ENCODE data around the gene EXOC1. TPM values are rescaled to one million over a fixed set of nuclear protein-coding genes. Genes with fewer than 3 reads are reported as not detected.
"Not testable (repeated sequence)": the region's sequence is repeated elsewhere in the genome, so short reads cannot be mapped to it uniquely, and the experiment has no call there.

EXOC1 gene
- total RNA-seq, 1 donor: 56.7 TPM

DNA sequence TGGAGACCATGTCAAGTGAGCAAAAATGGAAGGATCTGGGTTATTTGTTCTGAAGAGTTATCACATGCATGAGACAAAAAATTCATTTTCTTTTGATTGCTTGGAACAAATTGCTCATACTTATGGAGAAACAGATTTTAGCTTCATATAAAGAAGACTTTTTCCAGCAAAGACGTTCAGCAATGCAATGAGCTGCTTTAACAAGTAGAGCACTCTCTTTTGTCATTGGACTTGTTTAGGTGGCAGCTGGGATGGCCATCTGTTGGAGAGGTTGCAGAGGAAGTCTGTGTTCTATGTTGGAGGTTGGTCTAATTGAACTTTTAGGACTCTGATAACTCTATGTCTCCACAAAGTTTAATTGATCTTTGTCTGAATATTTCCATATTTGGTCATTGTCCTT is 75.4 kb downstream of the EXOC1 start:
- DNase-seq (ENCODE audit: low read depth): no peak
- TF ChIP-seq, protein P1, sequence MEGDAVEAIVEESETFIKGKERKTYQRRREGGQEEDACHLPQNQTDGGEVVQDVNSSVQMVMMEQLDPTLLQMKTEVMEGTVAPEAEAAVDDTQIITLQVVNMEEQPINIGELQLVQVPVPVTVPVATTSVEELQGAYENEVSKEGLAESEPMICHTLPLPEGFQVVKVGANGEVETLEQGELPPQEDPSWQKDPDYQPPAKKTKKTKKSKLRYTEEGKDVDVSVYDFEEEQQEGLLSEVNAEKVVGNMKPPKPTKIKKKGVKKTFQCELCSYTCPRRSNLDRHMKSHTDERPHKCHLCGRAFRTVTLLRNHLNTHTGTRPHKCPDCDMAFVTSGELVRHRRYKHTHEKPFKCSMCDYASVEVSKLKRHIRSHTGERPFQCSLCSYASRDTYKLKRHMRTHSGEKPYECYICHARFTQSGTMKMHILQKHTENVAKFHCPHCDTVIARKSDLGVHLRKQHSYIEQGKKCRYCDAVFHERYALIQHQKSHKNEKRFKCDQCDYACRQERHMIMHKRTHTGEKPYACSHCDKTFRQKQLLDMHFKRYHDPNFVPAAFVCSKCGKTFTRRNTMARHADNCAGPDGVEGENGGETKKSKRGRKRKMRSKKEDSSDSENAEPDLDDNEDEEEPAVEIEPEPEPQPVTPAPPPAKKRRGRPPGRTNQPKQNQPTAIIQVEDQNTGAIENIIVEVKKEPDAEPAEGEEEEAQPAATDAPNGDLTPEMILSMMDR (IDR thresholded peaks at IDR 0.05; ENCODE audit: insufficient read depth, low read length): no peak
- H3K4me3 ChIP-seq (ENCODE audit: low read depth, low read length): no peak overlapping the region

DNA sequence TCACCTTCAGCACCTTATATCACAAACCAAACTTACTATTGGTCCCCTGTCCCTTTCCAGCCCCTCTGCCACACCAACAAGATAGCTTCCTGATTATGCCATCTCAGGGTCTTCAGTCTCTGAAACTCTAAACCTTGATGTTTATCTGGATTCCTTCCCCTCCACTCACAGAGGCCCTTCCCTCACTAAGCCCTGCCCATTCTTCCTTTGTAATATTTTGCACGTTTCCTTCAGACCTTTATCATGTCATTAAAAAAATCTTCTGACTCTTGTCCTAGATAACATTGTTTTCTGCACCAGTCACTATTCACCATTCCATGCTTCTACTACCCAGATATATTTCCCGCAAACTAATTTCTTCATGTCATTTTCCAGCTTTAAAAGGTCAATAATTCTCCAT is 77.6 kb downstream of the EXOC1 start:
- TF ChIP-seq, protein P1 (IDR thresholded peaks at IDR 0.05; ENCODE audit: insufficient read depth, low read length): no peak
- no peak for DNase-seq (ENCODE audit: low read depth)
- no peak overlapping the region for H3K4me3 ChIP-seq (ENCODE audit: low read depth, low read length)

DNA sequence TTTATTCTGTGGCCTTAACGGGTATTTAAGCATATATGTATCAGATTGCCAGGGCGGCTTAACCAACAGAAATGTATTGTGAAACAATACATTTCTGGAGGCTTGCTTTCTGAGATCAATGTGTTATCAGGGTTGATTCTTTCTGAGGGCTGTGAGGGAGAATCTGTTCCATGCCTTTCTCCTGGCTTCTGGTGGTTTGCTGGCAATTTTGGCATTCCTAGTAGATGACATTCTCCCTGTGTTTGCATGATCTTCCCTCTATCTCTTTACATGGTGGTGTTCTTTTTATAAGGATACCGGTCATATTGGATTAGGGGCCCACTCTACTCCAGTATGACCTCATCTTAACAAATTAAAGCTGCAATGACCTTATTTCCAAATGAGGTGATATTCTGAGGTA is 78.4 kb downstream of the EXOC1 start:
- TF ChIP-seq, protein P1 (IDR thresholded peaks at IDR 0.05; ENCODE audit: insufficient read depth, low read length): no peak
- H3K4me3 ChIP-seq (ENCODE audit: low read depth, low read length): no peak overlapping the region
- peak; percentile 41 for DNase-seq (ENCODE audit: low read depth)

DNA sequence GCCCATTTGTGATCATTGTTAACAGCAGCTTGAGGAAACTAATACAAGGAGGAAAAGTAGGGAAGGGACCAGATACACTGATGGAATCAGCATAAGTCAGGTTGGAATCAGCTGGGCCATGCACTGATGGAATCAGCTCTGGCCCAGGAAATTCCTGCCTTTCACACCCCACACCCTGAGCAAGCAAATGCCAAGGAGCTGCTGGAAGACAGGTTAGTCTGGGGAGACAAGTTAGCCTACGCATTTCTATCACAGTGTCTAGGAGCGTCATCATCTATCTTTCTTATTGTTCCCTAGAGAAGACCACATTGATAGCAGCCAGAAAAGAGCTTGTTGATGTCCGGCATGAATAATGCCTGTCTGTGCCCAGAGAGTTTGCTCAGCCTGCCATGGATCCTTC is 79.1 kb downstream of the EXOC1 start:
- no peak overlapping the region for H3K4me3 ChIP-seq (ENCODE audit: low read depth, low read length)
- TF ChIP-seq, protein P1 (IDR thresholded peaks at IDR 0.05; ENCODE audit: insufficient read depth, low read length): no peak
- no peak for DNase-seq (ENCODE audit: low read depth)

DNA sequence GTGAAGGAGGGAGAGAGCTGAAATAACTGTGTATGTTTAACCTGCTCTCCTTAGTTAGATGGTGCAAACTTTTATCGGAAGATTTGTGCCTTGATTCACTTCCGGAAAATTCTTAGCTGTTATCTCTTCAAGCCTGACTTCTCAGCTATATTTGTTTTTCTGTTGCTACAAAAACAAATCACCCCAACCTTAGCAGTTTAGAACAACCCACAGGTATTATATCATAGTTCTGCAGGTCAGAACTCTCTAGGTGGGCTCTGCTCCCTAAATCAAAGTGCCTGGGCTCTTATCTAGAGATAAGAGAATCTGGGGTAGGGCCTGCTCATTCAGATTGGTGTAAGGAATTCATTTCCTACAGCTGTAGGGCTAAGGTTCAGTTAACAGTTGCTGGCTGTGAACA is 80.2 kb downstream of the EXOC1 start:
- no peak for DNase-seq (ENCODE audit: low read depth)

DNA sequence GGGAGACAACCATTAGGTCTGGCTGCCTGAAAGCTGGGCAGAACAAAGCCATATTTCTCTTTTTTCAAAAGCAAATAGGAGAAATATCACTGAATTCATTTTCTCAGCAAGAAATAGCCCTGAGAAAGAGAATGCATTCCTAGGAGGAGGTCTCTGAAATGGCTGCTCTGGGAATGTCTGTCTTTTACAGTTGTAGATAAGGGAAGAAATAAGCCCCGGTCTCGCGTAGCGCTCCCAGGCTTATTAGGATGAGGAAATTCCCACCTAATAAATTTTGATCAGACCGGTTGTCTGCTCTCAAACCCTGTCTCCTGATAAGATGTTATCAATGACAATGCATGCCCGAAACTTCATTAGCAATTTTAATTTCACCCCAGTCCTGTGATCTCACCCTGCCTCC is 82.5 kb downstream of the EXOC1 start:
- DNase-seq (ENCODE audit: low read depth); H3K4me3 ChIP-seq (ENCODE audit: low read depth, low read length): not testable (repeated sequence)

More for the DNA sequence above, 80.2 kb downstream of the EXOC1 start:
- TF ChIP-seq, protein P1 (IDR thresholded peaks at IDR 0.05; ENCODE audit: insufficient read depth, low read length): no peak
- no peak overlapping the region for H3K4me3 ChIP-seq (ENCODE audit: low read depth, low read length)

DNA sequence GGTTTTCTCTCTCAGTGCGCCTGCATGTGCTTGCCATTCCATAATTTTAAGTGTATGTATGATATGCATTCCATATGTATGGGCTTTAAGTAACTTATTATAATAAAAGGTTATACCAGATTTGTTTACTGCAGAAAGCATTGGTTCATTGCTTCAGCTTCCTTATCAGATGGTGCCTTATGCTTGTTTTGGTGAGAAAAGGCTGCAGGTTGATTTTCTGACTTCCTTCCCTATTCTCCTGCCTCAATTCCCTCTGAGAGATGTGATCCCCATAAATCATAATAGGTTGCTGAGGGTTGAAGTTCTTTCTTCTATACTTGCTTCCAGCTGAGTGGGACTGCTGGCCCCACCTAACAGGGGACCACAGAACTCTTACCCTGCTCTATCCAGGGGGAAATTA is 85.0 kb downstream of the EXOC1 start:
- H3K4me3 ChIP-seq (ENCODE audit: low read depth, low read length): no peak overlapping the region
- no peak for DNase-seq (ENCODE audit: low read depth)
- TF ChIP-seq, protein P1 (IDR thresholded peaks at IDR 0.05; ENCODE audit: insufficient read depth, low read length): no peak

Data from fibroblast of the aortic adventitia (primary cell).